ENCODE data around the gene ANP32A.

DNA sequence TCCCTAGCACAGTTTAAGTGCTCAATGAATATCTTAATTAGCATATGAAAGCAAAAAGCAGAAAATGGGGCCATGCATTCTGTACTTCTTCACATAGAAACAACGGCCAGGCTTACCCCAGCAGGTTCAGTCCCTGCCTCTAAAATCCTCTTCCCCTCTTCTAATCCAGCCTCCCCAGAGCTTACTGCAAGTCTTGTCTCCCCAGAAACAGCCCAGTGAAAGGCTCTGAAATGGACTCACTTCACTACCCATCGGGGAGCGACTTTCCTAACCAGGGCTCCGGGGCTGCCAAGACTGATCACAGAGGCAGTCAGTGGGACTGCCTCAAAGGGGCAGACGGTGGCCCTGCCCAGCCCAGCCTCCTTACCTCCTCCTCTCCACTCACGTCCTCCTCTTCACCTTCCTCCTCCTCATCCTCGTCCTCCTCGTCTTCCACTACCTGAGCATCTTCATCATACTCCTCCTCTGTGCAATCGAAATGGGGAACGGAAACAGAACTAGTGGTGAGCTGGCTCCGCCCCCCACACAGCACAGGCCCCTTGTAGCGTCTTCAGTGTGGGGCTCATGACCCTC, 38.0 kb downstream of the ANP32A start:
- no peak for TF ChIP-seq CTCF (IDR thresholded peaks at IDR 0.05)
- no peak for TF ChIP-seq EP300 (IDR thresholded peaks at IDR 0.05)
- TF ChIP-seq POLR2A (IDR thresholded peaks at IDR 0.05), result no peak
